ENCODE measurements around the gene HDAC4.

Gene HDAC4

DNA sequence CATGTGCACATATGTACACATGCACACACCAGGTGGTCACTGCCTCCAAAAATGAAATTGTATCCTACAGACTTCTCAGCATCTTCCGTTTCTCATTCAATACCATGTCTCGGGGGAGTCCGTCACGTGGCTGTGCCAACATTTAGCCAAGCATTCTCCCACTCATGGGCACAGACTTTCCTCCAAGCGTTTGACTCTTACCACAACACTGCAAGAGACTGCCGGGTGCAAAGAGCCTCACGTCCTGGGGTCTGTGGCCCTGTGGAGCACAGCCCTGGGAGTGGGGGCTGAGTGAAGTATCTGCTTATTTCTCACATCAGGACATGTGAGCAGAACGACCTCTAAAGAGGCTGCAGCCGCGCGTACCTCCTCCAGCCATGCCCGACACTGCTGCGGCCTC lies 28.0 kb downstream of the HDAC4 start:
- no peak overlapping the region for H2AFZ ChIP-seq (ENCODE audit: low read length)
- H3K9me3 ChIP-seq (ENCODE audit: insufficient read depth, low read depth, low read length) = no peaks in the 10 kb centered on the region
- H3K4me1 ChIP-seq (ENCODE audit: insufficient read depth, low read length, poor library complexity, severe bottlenecking) = no peaks in the 10 kb centered on the region
- H3K9me2 ChIP-seq (replicated peaks; ENCODE audit: low read depth, low read length) = no peaks in the 10 kb centered on the region
- H3F3A ChIP-seq (ENCODE audit: low read depth) = no peaks in the 10 kb centered on the region
- no peak overlapping the region for H3K4me3 ChIP-seq (ENCODE audit: low read length, poor library complexity, severe bottlenecking)
- no peaks in the 10 kb centered on the region for H3K36me3 ChIP-seq (ENCODE audit: insufficient read depth, low read length)
- TF ChIP-seq, protein P1, sequence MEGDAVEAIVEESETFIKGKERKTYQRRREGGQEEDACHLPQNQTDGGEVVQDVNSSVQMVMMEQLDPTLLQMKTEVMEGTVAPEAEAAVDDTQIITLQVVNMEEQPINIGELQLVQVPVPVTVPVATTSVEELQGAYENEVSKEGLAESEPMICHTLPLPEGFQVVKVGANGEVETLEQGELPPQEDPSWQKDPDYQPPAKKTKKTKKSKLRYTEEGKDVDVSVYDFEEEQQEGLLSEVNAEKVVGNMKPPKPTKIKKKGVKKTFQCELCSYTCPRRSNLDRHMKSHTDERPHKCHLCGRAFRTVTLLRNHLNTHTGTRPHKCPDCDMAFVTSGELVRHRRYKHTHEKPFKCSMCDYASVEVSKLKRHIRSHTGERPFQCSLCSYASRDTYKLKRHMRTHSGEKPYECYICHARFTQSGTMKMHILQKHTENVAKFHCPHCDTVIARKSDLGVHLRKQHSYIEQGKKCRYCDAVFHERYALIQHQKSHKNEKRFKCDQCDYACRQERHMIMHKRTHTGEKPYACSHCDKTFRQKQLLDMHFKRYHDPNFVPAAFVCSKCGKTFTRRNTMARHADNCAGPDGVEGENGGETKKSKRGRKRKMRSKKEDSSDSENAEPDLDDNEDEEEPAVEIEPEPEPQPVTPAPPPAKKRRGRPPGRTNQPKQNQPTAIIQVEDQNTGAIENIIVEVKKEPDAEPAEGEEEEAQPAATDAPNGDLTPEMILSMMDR (conservative IDR thresholded peaks at IDR 0.05; ENCODE audit: low read length) = no peak
- no peak for TF ChIP-seq EZH2phosphoT487 (IDR thresholded peaks at IDR 0.05; ENCODE audit: borderline replicate concordance)
- H3K9ac ChIP-seq (ENCODE audit: low read depth, low read length, poor library complexity, severe bottlenecking) = no peak overlapping the region
- no peaks in the 10 kb centered on the region for H4K20me1 ChIP-seq (ENCODE audit: insufficient read depth, low read length, poor library complexity, severe bottlenecking)
- H3K27me3 ChIP-seq (ENCODE audit: insufficient read depth, low read length, poor library complexity, severe bottlenecking) = no peaks in the 10 kb centered on the region
- H3K79me2 ChIP-seq (ENCODE audit: insufficient read depth, low read length) = no peaks in the 10 kb centered on the region
- no peak overlapping the region for H3K4me2 ChIP-seq (ENCODE audit: low read depth, low read length, poor library complexity, severe bottlenecking)

DNA sequence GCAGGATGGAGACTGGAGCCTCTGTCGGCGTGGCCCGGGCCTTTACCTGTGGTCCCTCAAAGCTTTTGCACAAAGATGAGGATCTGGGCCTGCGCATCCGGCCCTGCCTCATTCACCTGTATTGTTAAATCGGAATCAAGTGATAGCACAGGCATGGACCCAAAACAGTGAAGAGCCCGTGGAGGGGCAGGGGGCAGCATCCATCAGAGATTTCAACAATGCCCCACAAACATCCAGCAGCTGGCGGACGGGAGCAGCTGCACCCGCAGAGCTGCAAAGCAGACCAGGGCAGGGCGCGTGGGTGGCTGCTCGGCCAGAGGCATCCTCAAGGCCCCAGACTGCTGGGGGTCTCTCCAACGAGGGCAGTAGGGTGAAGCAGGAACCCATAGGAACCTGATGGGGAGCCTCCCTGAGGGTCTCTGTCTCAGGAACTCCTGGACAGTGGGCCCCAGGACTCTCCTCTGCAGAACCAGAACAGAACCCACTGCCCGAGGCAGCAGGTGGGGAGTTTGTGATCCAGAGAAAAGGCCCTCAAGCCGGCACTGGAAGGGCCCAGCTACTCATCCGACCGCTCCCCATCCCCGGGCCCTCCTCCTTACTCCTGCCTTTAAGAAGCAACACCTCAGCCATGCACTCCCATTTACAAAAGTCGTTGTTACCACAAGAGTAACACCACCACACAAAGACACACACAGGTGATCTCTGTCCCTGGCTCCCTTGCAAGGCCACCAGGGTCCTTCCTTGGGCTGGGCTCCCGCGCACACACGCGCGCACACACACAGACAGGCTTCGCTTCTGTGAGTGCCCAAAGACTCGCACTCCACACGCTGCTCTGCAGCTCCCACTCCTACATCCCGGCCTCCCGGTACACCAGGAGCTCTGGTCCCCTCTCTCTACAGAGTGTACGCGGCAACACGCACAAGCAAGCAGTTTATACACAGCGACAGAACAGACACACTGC lies 28.8 kb downstream of the HDAC4 start:
- H3K79me2 ChIP-seq (ENCODE audit: insufficient read depth, low read length) = no peaks in the 10 kb centered on the region
- no peak overlapping the region for H3K9ac ChIP-seq (ENCODE audit: low read depth, low read length, poor library complexity, severe bottlenecking)
- no peaks in the 10 kb centered on the region for H4K20me1 ChIP-seq (ENCODE audit: insufficient read depth, low read length, poor library complexity, severe bottlenecking)
- H3F3A ChIP-seq (ENCODE audit: low read depth) = no peaks in the 10 kb centered on the region
- no peaks in the 10 kb centered on the region for H3K9me2 ChIP-seq (replicated peaks; ENCODE audit: low read depth, low read length)
- H3K9me3 ChIP-seq (ENCODE audit: insufficient read depth, low read depth, low read length) = no peaks in the 10 kb centered on the region
- H2AFZ ChIP-seq (ENCODE audit: low read length) = no peak overlapping the region
- no peaks in the 10 kb centered on the region for H3K4me1 ChIP-seq (ENCODE audit: insufficient read depth, low read length, poor library complexity, severe bottlenecking)
- no peak overlapping the region for H3K4me3 ChIP-seq (ENCODE audit: low read length, poor library complexity, severe bottlenecking)
- no peaks in the 10 kb centered on the region for H3K27me3 ChIP-seq (ENCODE audit: insufficient read depth, low read length, poor library complexity, severe bottlenecking)
- no peak overlapping the region for H3K4me2 ChIP-seq (ENCODE audit: low read depth, low read length, poor library complexity, severe bottlenecking)
- H3K36me3 ChIP-seq (ENCODE audit: insufficient read depth, low read length) = no peaks in the 10 kb centered on the region
- TF ChIP-seq EZH2phosphoT487 (IDR thresholded peaks at IDR 0.05; ENCODE audit: borderline replicate concordance) = no peak
- TF ChIP-seq, protein P1 (conservative IDR thresholded peaks at IDR 0.05; ENCODE audit: low read length) = no peak

DNA sequence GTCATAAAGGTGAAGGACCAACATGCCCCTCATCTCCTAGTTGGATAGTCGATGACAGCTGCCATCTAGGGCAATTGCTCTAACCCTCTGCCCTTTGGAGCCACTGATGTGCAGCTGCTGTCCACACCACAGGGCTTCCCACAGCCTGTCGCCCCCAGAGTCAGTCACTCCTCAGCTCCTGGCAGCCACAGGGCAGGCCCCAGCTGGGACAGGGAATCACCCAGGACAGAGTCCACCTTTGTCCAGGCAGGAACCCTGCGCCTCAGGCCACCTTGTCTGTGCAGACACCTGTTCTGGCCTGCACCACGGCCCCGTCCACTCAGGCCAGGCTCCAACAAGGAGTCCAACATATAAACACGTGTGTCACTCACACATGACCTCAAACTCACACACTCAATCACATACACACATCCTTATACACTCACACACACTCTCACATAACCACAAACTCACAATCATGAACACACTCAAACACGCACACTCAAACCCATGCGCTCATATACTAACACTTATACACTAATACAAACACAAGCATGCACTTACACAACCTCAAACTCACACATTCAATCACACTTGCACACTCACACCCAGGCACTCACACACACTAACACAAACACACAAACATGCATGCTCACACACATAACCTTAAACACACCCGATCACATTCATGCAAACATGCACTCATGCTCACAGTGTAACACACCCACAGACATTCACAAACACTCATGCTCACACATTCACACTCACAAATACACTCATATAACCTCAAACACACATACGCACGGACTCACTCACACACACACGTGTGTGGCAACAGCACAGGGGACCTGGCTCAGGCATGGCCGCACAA lies 29.7 kb downstream of the HDAC4 start:
- Histone ChIP-seq H3K9me3 (ENCODE audit: insufficient read depth, low read depth, low read length) (no peaks in the 10 kb centered on the region), H3K9me2 (replicated peaks; ENCODE audit: low read depth, low read length) (no peaks in the 10 kb centered on the region), H3F3A (ENCODE audit: low read depth) (no peaks in the 10 kb centered on the region), H3K4me2 (ENCODE audit: low read depth, low read length, poor library complexity, severe bottlenecking) (no peak overlapping the region), H3K79me2 (ENCODE audit: insufficient read depth, low read length) (no peaks in the 10 kb centered on the region), H3K9ac (ENCODE audit: low read depth, low read length, poor library complexity, severe bottlenecking) (no peak overlapping the region), H3K4me3 (ENCODE audit: low read length, poor library complexity, severe bottlenecking) (no peak overlapping the region), H4K20me1 (ENCODE audit: insufficient read depth, low read length, poor library complexity, severe bottlenecking) (no peaks in the 10 kb centered on the region), H3K36me3 (ENCODE audit: insufficient read depth, low read length) (no peaks in the 10 kb centered on the region), H2AFZ (ENCODE audit: low read length) (no peak overlapping the region), H3K27me3 (ENCODE audit: insufficient read depth, low read length, poor library complexity, severe bottlenecking) (no peaks in the 10 kb centered on the region), H3K4me1 (ENCODE audit: insufficient read depth, low read length, poor library complexity, severe bottlenecking) (no peaks in the 10 kb centered on the region)
- TF ChIP-seq, protein P1 (conservative IDR thresholded peaks at IDR 0.05; ENCODE audit: low read length) = no peak
- TF ChIP-seq EZH2phosphoT487 (IDR thresholded peaks at IDR 0.05; ENCODE audit: borderline replicate concordance) = no peak

All from Loucy (cell line).